HG03342 (cell line): ENCODE data around the gene IFNL1.
"Not testable (repeated sequence)": the region's sequence is repeated elsewhere in the genome, so short reads cannot be mapped to it uniquely, and the experiment has no call there.

Experiments
- ATAC-seq: cut with Tn5 transposase; IDR thresholded peaks from one replicate; pipeline ENCODE4 v1.9.1; 2021; ENCODE audit warnings: mild to moderate bottlenecking, moderate library complexity; ENCODE audit not compliant: unreplicated experiment

Gene IFNL1

GRCh38 chr19:39328046-39328705 is 32.0 kb downstream of the IFNL1 start:
- ATAC-seq = no peak

GRCh38 chr19:39329948-39330347 is 33.7 kb downstream of the IFNL1 start:
- ATAC-seq = no peak

- no peak for ATAC-seq
Measured at GRCh38 chr19:39332293-39332692, 36.1 kb downstream of the IFNL1 start.

DNA sequence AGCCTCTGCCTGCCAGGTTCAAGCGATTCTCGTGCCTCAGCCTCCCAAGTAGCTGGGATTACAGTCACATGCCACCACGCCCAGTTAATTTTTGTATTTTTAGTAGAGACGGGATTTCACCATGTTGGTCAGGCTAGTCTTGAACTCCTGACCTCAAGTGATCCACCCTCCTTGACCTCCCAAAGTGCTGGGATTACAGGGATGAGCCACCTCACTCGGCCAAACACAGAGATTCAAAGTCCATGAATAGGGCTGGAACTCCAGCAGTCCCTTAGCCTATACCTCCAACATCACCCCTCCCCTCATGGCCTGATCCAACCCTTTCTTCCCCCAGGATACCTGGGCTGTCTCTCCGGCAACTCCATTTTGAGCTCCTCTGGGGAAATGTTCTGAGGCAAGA is 36.5 kb downstream of the IFNL1 start:
- not testable (repeated sequence) for ATAC-seq

DNA sequence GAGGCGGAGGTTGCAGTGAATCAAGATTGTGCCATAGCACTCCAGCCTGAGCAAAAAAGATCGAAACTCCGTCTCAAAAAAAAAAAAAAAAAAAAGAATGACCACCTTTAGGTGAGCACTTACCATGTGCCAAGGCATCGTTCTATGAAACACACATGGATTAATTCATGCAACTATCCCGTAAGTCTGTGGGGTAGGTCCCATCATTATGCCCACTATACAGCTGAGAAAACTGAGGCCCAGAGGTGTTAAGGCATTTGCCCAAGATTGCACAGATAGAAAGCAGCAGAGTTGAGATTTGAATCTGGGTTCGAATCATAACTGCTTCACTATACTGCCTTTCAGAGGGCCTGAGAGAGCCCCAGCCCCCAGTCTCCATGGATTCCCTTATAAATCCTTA is 37.3 kb downstream of the IFNL1 start:
- ATAC-seq = no peak

DNA sequence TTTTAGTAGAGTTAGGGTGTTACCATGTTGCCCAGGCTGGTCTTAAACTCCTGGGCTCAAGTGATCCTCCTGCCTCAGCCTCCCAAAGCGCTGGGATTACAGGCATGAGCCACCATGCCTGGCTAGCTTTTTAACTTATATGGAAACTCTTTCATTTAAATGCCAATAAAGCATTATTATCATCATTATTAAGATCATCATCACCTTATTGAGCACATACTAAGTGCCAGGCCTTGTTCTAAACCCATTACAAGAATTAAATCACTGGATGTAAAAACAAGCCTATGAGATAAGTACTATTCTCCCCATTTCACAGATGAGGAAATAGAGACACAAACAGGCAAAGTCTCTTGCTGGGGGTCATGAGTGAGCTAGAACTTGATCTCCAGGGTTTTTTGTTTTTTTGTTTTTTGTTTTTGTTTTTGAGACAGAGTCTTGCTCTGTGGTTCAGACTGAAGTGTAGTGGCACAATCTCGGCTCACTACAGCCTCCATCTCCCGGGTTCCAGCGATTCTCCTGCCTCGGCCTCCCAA is 38.3 kb downstream of the IFNL1 start:
- no peak for ATAC-seq

- no peak for ATAC-seq
Measured at GRCh38 chr19:39335168-39335548, 39.0 kb downstream of the IFNL1 start.

DNA sequence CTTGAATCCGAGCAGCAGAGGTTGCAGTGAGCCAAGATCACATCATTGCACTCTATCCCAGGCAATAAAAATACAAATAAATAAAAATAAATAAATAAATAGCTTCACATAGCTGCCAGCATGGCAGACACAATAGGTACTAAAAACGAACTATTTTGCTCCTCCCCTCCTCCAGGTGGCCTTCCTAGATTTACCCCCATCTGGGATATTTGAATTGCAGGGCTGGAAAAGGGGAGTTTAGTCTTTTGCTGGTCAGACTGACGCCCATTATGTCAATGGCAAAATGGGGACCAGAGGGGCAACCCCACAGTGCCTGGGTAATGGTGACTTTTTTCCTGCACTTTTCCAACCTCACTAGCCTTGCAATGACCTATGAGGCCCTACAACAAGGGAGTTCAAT is 40.3 kb downstream of the IFNL1 start:
- no peak for ATAC-seq

GRCh38 chr19:39339674-39340073 is 43.5 kb downstream of the IFNL1 start:
- ATAC-seq = no peak

- ATAC-seq = not testable (repeated sequence)
Measured at GRCh38 chr19:39340156-39340555, 43.9 kb downstream of the IFNL1 start.

DNA sequence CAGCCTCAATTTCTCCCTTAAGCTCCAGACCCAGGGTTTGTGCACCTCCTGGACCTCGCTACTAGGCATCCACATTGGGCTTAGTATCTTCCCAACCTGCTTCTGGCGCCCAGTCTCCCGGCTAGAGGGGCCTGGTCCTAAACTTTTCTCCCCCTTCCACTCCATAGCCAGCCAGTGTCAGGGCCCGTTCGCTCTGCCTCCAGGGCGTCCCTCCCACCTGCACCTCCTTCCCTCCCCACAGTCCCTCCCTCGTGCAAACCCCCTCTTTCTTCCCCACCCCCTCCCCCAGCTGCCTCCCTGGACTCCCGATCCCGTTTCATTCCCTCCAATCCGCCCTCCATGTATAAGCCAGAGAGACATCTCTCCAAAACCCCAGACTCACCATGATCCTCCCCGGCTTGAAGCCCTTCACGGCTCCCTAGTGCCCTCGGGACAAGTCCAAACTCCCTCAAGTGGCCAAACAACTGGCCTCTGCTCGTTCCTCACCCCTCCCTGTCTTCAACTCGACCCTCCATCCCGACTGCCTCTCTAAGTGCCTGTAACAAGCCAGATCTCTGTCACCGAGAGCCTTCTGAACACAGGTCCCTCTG is 45.0 kb downstream of the IFNL1 start:
- ATAC-seq = no peak

- ATAC-seq = peak; percentile 85
Measured at GRCh38 chr19:39341719-39342604, 45.8 kb downstream of the IFNL1 start, which contains the start of gene SAMD4B. SAMD4B (plus strand) TSS chr19:39342421; CDS start chr19:39356894, 14,473 bp downstream.

- ATAC-seq = no peak
Measured at GRCh38 chr19:39342647-39343305, 46.6 kb downstream of the IFNL1 start.

- ATAC-seq = no peak
Measured at GRCh38 chr19:39345956-39346355, 49.7 kb downstream of the IFNL1 start.

GRCh38 chr19:39347332-39348164 is 51.3 kb downstream of the IFNL1 start:
- no peak for ATAC-seq
